ENCODE results near the gene DLX2.
A peak's percentile ranks its signal among the peaks of the same experiment; 100 is the strongest.

Gene DLX2

DNA sequence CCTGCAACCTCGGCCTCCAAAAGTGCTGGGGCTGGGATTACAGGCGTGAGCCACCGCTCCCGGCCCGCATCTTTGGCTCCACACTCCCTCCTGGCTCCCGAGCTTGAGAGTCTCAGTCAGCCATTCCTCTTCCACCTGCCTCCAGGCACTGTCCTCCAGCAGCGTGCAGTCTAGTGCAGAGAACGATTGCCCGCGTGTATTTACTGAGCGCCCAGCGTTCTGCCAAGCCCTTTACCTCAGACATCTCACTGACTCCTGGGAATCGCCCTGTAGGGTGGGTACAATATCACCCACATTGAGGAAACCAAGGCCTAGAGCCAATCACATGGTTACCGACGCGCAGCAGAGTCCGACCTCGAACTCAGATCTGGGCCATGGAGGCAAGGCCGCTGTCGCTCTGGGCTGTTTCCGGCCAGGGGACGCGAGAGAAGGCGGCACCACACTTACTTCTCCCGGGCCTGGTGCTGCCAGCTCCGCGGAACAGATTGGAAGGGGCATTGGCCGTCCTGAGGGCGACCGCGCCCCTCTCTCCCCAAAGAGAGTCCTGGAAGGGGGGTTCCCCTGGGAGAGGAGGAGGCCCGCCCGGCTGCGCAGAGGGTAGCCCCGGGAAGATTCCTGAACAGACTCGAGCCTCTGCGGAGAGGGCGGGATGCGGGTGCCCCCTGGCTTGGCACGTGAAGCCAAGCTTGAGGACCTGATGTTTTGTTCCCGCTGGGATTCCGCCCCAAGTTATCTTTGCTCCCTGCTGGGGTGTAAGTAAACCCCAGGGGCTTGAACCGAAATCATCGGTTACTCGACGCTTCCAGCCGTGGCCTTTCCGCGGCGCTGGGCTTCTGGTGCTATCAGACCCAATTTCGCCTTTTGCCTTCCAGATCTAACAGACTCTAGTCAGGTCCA, 5.2 kb upstream of the DLX2 start:
- no peak for DNase-seq (ENCODE audit: low read depth in 2 of 2)

DNA sequence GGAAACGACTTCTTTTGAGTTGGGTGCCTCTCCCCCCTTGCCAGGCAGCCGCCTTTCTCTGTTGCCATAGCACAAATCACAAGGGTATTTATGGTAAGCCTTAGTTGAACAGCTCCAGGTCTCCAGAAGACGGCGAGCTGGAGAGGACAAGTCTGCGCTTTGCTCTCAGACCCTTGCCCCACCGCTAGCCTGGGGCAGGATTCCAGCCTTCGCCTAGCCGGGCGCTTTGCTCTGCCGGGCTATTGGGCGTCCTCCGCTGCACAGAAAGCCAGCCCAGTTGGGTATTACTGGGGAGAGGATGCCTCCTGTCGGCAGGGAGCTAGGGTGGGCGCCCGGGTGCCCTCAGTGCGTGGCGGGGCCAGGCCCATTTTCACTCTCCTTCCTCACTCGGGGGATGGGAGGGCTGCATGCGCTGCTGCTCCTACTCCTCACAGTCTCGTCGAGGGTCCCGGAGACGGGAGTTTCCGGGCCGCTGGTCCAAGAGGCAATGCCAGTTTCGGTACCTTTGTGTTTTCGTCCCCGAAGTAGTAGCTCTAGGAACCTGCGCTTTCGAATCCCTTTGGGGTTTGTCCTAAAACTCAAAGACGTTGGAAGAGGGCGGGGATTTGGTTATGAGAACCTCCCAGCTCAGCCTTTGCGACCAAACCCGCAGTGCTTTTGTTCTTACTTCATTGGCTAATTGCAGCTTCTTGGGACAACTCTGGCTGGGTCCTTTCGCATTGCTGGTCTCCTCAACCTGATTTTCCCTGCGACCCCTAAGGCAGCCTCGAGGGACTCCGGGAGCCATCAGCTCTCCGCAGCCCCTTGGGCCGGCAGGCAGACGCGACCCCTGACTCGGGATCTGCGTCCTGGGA, 3.6 kb upstream of the DLX2 start:
- no peak for DNase-seq (ENCODE audit: low read depth in 2 of 2)

GRCh38 chr2:172105471-172106107, 2.9 kb upstream of the DLX2 start:
- DNase-seq (ENCODE audit: low read depth in 2 of 2) = no peak

- DNase-seq (ENCODE audit: low read depth in 2 of 2) = peak; percentile 59 to 69
These were observed 972 bp upstream of the DLX2 start for GRCh38 chr2:172103471-172104272.

GRCh38 chr2:172101821-172102390, 794 bp downstream of the DLX2 start:
- no peak for DNase-seq (ENCODE audit: low read depth in 2 of 2)

DNA sequence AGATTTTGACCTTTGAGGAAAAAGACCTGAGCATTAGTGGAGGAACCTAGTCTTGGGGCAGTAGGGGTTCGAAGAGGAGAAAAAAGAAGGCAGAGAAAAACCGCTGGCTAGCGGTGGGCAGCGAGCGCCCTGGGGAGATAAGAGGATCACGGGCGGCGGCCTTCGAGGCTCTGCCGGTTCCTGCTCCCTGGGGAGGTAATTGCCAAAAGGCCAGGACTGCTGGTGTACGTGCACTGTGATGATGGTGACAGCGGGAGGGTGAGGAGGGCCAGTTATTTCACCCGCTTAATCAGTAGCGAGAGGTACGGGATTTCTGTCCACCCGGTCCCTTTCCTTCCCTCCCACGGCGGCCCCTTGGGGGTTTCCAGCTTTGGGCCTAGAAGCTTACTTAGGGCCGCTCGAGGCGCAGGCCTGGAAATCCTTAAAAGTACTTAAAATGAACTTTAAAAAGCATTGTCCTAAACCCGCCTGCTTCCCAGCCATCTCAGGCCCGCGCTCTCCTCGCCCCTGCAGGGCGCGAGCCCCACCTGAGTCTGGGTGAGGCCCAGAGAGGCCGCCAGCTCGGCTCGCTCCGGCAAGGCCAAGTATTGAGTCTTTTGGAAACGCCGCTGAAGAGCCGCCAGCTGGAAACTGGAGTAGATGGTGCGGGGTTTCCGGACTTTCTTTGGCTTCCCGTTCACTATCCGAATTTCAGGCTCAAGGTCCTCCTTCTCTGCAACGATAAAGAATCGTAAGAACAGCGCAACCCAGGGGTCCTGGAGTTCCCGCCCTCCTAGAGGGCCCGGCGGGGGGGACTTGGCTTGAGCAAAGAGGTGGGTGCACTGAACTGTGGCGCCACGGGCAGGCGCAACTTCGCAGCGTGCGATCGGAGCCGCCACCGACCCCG, 1.5 kb downstream of the DLX2 start:
- DNase-seq (ENCODE audit: low read depth in 2 of 2) = no peak

DNA sequence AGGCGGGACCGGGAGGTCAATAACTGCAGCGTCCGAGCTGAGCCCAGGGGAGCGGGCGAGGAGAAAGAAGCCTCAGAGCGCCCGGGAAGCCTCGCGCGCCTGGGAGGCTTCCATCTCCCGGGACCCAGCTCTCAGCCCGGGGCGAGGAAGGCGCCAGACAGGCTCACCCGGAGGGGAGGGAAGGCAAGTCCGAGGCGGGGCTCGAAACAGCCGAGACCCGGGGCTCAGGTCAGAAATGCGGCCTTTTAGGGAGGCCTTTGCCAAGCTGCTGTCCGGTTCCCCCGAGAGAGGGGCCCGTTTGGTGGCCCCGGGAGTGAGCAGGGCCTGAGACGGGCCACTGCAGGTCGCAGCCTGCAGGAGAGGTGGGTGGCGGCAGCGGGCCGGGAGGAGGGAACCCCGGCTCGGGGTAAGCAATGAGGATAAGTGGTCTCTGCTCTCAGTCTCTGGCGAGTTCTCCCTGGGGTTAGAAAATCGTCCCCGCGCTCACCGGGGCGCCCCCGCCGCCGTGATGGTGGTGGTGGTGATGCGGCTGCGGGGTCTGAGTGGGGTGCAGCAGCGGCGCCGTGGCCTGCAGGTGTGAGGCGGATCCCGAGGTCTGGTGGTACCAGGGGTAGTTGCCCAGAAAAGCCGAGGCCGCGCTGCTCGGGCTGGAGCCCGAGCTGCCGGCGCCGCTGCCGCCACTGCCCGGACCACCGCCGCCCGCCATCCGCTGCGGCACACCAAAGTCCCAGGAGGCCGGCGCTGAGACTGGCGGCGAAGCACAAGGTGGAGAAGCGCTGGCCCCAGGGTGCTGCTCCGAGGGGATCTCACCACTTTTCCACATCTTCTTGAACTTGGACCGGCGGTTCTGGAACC, 2.4 kb downstream of the DLX2 start:
- no peak for DNase-seq (ENCODE audit: low read depth in 2 of 2)

DNA sequence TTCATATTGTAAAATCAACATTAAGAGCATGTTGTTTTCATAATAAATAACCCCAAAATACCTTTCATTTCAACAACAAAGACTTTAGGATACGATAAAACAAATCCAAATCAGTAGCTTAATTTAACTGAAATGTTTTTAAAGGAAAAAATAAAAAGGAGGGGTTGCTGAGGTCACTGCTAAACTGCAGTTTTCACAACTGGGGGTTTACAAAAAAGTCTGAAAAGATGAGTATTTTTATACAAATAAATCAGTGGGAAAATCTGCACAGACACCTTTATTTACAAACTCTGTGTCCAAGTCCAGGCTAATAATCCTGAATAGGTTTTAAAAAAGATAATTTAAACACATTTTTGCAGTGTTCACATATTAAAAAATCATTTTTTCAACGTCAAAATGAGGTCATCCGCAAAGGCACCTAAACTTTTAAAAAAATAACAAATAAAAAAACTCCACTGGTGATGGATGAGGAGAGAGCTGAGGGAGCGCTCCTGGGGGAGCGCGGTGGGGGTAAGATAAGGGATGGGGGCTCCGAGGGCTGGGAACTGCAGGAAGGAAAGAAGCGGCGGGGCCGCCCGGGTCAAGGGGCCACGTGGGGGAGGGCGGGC, 3.1 kb downstream of the DLX2 start:
- DNase-seq (ENCODE audit: low read depth in 2 of 2) = no peak

- DNase-seq (ENCODE audit: low read depth in 2 of 2) = no peak
These were observed 3.8 kb downstream of the DLX2 start for GRCh38 chr2:172098650-172099471.

DNA sequence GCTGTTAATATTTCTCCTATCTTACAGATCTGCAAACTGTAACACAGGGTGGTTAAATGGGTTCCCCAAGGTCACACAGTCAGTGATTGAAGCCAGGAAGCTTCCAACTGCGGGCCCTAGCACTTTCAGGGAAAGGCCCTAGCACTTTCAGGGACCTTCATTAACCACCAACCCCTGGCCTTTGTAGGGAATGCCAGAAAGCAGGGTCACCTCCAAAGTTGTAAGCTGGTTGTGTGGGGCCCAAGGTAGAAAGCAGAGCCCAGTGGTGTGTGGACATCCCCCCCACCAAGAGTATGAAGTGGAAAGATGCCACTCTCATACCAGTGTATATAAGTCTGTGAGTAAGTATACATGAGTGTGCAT, 4.4 kb downstream of the DLX2 start:
- DNase-seq (ENCODE audit: low read depth in 2 of 2) = no peak

GRCh38 chr2:172097557-172098131, 5.1 kb downstream of the DLX2 start:
- DNase-seq (ENCODE audit: low read depth in 2 of 2) = no peak

GRCh38 chr2:172096626-172097547, 5.8 kb downstream of the DLX2 start:
- DNase-seq (ENCODE audit: low read depth in 2 of 2) = no peak

DNA sequence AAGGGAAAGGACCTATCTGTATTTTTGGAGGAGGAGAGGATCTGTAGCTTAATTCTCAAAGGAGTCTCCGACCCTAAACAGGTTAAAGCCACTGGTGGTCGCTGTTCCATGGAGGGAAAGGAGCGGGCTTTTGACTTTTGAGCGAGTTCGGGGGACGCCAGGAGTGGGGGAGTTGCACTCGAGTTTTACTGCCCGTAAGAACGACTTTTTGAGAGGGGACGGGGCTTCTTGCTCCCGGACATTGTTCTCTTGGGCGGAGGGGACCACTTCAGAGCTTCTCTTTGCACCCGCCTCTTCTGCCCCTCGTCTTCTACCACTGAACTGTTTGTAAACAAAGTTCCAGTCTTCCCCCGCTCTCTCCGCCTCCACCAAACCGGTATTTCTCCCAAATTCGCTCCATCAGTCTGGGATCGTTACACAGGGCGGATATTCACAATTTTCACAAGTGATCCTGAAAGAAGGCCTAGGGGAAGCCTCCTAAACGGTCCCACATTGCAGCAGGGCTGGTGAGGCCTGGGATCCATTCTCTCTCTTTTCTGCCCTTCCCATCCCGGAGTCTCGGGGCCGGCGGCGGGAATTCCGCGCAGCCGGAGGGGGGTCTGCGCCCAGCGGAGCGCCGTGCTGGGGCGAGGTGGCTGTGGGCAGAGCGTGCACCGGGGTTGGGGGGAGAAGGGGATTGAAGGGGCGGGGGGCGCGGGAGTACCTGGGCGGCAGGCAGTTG, 6.6 kb downstream of the DLX2 start:
- DNase-seq (ENCODE audit: low read depth in 2 of 2) = no peak

GRCh38 chr2:172095146-172095904, 7.4 kb downstream of the DLX2 start:
- DNase-seq (ENCODE audit: low read depth in 2 of 2) = peak in 1 of 2 donors; percentile 72
